ENCODE measurements around the gene WFDC1. TPM values are rescaled to one million over a fixed set of nuclear protein-coding genes. Genes with fewer than 3 reads are reported as not detected.
"Not testable (repeated sequence)": the region's sequence is repeated elsewhere in the genome, so short reads cannot be mapped to it uniquely, and the experiment has no call there.

Gene WFDC1
- total RNA-seq, 8 experiments from 2014 or later: 0.27 to 4.0 (median 2.7) TPM

- peaks cover 2 to 4% of the 10 kb centered on the region in 2 donors for H3K4me1 ChIP-seq (replicated peaks in 1 of 2)
- H3K4me3 ChIP-seq: no peak overlapping the region
- no peak overlapping the region for H3K27ac ChIP-seq
- 38 to 100% (median 43%) methylated on average over 1 to 2 of the region's 2 CpGs for WGBS, 10 experiments
- peak in 1 of 8 experiments; percentile 45 for ATAC-seq (replicated peaks in 6 of 8)
- in situ Hi-C loops (cut with MboI; ENCODE audit: low pct_unique_long_range_greater_than_20kb in 2 of 9, low sequenced_read_pairs in 9 of 9, unreplicated experiment in 9 of 9): no loop called here
Measured at GRCh38 chr16:84324434-84325262, 30.0 kb downstream of the WFDC1 start.

- in situ Hi-C loops (cut with MboI; ENCODE audit: low pct_unique_long_range_greater_than_20kb in 2 of 9, low sequenced_read_pairs in 9 of 9, unreplicated experiment in 9 of 9): no loop called here
- ATAC-seq (replicated peaks in 6 of 8): no peak
- Histone ChIP-seq H3K4me3 (no peak overlapping the region), H3K4me1 (replicated peaks in 1 of 2) (peaks cover 8 to 12% of the 10 kb centered on the region in 2 donors), H3K27ac (no peak overlapping the region)
- 20 to 100% (median 60%) methylated on average over 1 of the region's 2 CpGs; no CpG with 5 or more reads in 6 of the 10 experiments for WGBS, 10 experiments
Measured at GRCh38 chr16:84326545-84326944, 31.9 kb downstream of the WFDC1 start.

DNA sequence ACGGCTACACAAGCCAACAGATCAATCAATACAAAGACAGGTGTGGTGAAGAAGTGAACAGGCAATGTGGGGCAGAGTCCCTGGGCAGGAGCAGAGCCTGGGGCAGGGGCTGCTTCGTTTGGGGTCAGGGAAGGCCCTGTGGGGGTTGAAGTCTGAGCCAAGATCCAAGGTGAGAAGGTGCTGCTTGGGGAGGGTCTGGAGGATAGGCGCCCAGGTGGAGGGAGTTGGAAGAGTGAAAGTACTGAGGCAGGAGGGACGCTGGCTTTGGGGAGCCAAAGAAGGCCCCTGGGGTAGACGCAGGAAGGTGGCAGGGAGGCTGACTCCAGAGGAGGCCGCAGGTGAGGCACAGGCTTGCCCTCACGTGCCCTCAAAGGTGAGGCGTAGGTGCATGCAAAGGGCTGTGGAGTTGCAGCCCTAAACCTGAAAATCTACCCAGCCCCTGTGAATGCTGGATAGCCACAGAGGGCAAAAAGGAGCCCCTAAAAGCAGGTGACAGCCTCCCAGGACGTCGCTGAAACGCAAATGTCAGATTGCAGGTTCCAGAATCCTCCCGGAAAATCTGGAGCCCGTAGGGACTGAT lies 33.3 kb downstream of the WFDC1 start:
- peaks cover 8 to 12% of the 10 kb centered on the region in 2 donors for H3K4me1 ChIP-seq (replicated peaks in 1 of 2)
- H3K4me3 ChIP-seq: no peak overlapping the region
- 20 to 81% (median 41%) methylated on average over 1 to 6 of the region's 13 CpGs; no CpG with 5 or more reads in 6 of the 10 experiments for WGBS, 10 experiments
- in situ Hi-C loops (cut with MboI; ENCODE audit: low pct_unique_long_range_greater_than_20kb in 2 of 9, low sequenced_read_pairs in 9 of 9, unreplicated experiment in 9 of 9): no loop called here
- H3K27ac ChIP-seq: no peak overlapping the region
- no peak for ATAC-seq (replicated peaks in 6 of 8)

- 78 to 96% (median 84%) methylated on average over 1 to 8 of the region's 8 CpGs; no CpG with 5 or more reads in 2 of the 10 experiments for WGBS, 10 experiments
- Histone ChIP-seq H3K4me3 (no peak overlapping the region), H3K27ac (no peak overlapping the region), H3K4me1 (replicated peaks in 1 of 2) (peaks cover 8 to 12% of the 10 kb centered on the region in 2 donors)
- no peak for ATAC-seq (replicated peaks in 6 of 8)
- in situ Hi-C loops (cut with MboI; ENCODE audit: low pct_unique_long_range_greater_than_20kb in 2 of 9, low sequenced_read_pairs in 9 of 9, unreplicated experiment in 9 of 9): no loop called here
Measured at GRCh38 chr16:84329016-84329415, 34.3 kb downstream of the WFDC1 start.

DNA sequence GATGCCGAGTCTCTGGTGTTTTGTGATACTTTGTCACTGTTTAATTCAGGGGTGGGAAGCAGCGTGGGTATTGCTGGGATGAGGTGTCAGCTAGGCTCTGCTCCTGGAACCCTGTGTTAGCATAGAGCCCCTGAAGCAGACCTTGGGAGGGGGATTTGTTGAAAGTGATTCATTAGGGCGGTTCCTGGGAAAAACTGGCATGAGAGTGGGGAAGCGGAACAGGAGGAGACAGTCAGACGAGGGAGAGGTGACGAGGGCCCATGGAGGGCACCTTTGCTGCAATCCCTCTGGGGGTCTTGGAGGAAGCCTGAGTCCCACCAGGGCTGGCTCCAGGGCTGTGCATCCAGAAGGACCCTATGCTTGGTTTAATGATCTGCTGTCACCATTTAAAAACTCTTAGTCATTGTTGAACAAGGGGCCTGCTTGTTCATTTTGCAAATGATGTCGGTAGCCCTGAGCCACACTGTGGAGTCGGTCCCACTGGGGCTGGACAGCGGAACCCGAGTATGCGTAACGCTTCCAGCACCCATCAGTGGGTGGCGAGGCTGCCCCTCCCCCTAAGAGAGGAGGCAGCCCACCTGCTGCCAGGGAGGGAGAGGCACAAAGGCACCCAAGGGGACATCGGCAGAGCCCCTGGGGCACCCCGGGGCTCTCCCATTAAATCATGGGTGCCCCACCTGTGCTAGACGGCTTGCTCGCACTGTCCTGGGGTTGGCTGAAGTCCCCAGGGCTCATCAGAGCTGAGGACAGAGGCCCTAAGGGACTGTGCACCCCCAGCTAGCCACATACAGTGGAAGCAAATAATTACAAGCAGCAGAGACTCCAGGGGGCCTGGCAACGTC lies 35.4 kb downstream of the WFDC1 start:
- peak overlapping the region in 1 of 2 donors; percentile 38 for H3K27ac ChIP-seq
- in situ Hi-C loops (cut with MboI; ENCODE audit: low pct_unique_long_range_greater_than_20kb in 2 of 9, low sequenced_read_pairs in 9 of 9, unreplicated experiment in 9 of 9): no loop called here
- no peak overlapping the region for H3K4me3 ChIP-seq
- WGBS, 10 experiments: 10 to 92% (median 67%) methylated on average over 1 to 5 of the region's 18 CpGs; no CpG with 5 or more reads in 1 of the 10 experiments
- peaks cover 8 to 12% of the 10 kb centered on the region in 2 donors for H3K4me1 ChIP-seq (replicated peaks in 1 of 2)
- peak; percentile 16 to 78 (median 50) for ATAC-seq (replicated peaks in 6 of 8)

DNA sequence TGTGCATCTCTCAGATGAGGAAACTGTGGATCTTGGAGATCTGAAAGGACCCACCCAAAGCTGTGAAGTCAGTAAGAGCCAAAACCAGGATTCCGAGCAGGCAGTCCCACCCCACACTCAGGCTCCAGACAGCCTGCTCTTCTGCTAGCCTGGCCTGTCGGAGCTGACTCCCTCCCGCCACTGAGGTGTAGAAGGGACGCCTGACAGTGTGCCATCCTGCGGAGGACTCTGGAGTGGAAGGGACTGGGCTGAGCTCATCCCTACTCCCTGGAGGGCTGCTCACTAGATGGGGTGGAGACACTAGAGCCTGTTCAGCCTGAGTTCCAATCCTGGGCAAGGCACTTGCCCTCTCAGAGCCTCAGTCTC lies 36.0 kb downstream of the WFDC1 start:
- ATAC-seq (replicated peaks in 6 of 8): peak in 3 of 8 experiments; percentile 6 to 30 (median 23)
- Histone ChIP-seq H3K4me1 (replicated peaks in 1 of 2) (peaks cover 8 to 12% of the 10 kb centered on the region in 2 donors), H3K27ac (no peak overlapping the region), H3K4me3 (no peak overlapping the region)
- in situ Hi-C loops (cut with MboI; ENCODE audit: low pct_unique_long_range_greater_than_20kb in 2 of 9, low sequenced_read_pairs in 9 of 9, unreplicated experiment in 9 of 9): no loop called here
- 70 to 100% (median 93%) methylated on average over 1 to 4 of the region's 5 CpGs; no CpG with 5 or more reads in 5 of the 10 experiments for WGBS, 10 experiments

DNA sequence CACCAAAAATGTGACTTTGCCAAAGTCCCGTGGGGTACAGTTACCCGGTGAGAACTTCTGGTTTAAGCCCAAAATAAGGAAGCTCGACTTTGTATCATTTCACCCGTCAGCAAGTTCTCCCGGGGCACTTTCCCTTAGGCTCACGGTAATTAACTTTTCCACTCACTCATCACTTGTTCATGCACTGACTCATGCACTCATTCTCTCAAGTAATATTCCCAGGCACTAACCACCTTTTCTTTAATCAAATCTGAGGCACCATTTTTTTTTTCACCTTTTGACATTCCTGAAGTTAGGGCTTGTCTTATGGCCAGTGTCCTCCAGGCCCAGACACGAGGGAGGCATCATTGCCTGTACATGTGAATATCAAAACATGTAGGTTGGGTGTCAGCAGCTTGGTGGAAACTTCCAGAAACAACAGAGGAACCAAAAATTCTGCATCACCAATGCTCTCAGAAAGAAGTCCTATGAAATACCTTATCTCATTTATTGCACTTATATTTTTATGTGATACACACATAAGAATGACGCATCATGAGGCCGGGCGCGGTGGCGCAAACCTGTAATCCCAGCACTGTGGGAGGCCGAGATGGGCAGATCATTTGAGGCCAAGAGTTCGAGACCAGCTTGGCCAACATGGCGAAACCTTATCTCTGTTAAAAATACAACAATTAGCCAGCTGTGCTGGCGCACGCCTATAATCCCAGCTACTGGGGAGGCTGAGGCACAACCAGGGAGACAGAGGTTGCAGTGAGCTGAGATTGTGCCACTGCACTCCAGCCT lies 37.5 kb downstream of the WFDC1 start:
- no peak overlapping the region for H3K4me3 ChIP-seq
- no peak overlapping the region for H3K27ac ChIP-seq
- 55 to 98% (median 83%) methylated on average over 3 to 14 of the region's 17 CpGs; no CpG with 5 or more reads in 1 of the 10 experiments for WGBS, 10 experiments
- no peak for ATAC-seq (replicated peaks in 6 of 8)
- in situ Hi-C loops (cut with MboI; ENCODE audit: low pct_unique_long_range_greater_than_20kb in 2 of 9, low sequenced_read_pairs in 9 of 9, unreplicated experiment in 9 of 9): no loop called here
- peaks cover 8 to 12% of the 10 kb centered on the region in 2 donors for H3K4me1 ChIP-seq (replicated peaks in 1 of 2)

DNA sequence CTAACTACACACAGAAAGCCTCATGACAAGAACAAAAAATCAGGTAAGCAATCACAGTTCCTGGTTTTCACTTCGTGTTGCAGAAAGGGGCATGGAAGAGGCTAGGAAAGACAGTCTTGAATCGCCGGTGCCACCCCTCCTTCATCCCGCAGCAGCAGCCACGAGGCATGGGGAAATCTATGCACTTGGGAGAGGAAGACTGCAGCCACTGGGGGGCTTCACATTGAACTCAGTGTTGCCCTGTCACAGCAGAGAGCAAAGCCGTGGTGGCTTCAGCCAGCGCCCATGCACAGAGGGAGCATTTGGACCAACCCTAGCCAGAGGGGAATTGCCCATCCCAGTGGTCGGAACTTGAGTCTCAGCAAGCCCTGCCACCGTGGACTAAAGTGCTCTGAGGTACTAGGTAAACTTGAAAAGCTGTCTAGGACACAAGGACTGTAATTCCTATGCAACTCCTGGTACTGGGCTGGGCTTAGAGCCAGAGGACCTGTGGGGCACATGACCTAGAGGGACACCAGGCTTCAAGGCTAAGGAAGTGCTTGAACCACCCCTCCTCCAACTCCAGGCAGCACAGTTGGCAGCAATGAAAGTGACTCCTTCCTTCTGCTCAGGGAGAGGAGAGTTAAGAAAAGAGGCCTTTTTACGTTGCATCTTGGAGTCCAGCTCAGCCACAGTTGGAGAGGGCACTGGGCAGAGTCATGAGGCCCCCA lies 38.5 kb downstream of the WFDC1 start:
- peak in 3 of 8 experiments; percentile 41 to 52 (median 42) for ATAC-seq (replicated peaks in 6 of 8)
- peaks cover 8 to 12% of the 10 kb centered on the region in 2 donors for H3K4me1 ChIP-seq (replicated peaks in 1 of 2)
- 48 to 84% (median 61%) methylated on average over 1 to 8 of the region's 10 CpGs; no CpG with 5 or more reads in 1 of the 10 experiments for WGBS, 10 experiments
- in situ Hi-C loops (cut with MboI; ENCODE audit: low pct_unique_long_range_greater_than_20kb in 2 of 9, low sequenced_read_pairs in 9 of 9, unreplicated experiment in 9 of 9): no loop called here
- H3K27ac ChIP-seq: no peak overlapping the region
- H3K4me3 ChIP-seq: no peak overlapping the region

DNA sequence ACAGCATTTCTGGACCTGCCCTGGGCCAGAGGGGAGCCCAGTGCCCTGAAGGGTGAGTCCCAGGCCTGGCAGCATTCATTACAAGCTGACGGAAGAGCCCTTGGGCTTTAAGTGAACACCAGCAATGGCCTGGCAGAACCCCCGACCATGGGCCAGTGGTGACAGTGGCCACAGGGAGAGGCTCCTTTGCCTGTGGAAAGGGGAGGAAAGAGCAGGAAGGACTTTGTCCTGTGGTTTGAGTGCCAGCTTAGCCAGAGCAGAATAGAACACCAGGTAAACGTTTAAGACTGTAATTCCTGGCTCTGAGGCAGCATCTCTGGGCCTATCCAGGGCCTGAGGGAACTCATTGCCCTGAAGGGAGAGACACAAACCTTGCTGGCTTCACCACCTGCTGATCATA lies 39.4 kb downstream of the WFDC1 start:
- Histone ChIP-seq H3K4me1 (replicated peaks in 1 of 2) (peaks cover 8 to 12% of the 10 kb centered on the region in 2 donors), H3K27ac (no peak overlapping the region), H3K4me3 (no peak overlapping the region)
- ATAC-seq (replicated peaks in 6 of 8): no peak
- in situ Hi-C loops (cut with MboI; ENCODE audit: low pct_unique_long_range_greater_than_20kb in 2 of 9, low sequenced_read_pairs in 9 of 9, unreplicated experiment in 9 of 9): no loop called here
- WGBS, 10 experiments: 0 to 100% (median 60%) methylated on average over 1 to 2 of the region's 3 CpGs; no CpG with 5 or more reads in 6 of the 10 experiments

- Histone ChIP-seq H3K4me1 (replicated peaks in 1 of 2) (peaks cover 8 to 10% of the 10 kb centered on the region in 2 donors), H3K4me3 (no peak overlapping the region), H3K27ac (no peak overlapping the region)
- in situ Hi-C loops (cut with MboI; ENCODE audit: low pct_unique_long_range_greater_than_20kb in 2 of 9, low sequenced_read_pairs in 9 of 9, unreplicated experiment in 9 of 9): no loop called here
- WGBS, 10 experiments: 13 to 86% (median 83%) methylated on average over 1 of the region's 1 CpG; no CpG with 5 or more reads in 5 of the 10 experiments
- no peak for ATAC-seq (replicated peaks in 6 of 8)
Measured at GRCh38 chr16:84334482-84334881, 39.8 kb downstream of the WFDC1 start.

GRCh38 chr16:84337236-84337635 lies 42.6 kb downstream of the WFDC1 start:
- H3K4me1 ChIP-seq (replicated peaks in 1 of 2); H3K4me3 ChIP-seq; H3K27ac ChIP-seq; ATAC-seq (replicated peaks in 6 of 8); in situ Hi-C loops (cut with MboI; ENCODE audit: low pct_unique_long_range_greater_than_20kb in 2 of 9, low sequenced_read_pairs in 9 of 9, unreplicated experiment in 9 of 9): not testable (repeated sequence)

- Histone ChIP-seq H3K4me1 (replicated peaks in 1 of 2) (no peaks in the 10 kb centered on the region), H3K27ac (no peak overlapping the region), H3K4me3 (no peak overlapping the region)
- 0 to 100% (median 40%) methylated on average over 1 to 2 of the region's 5 CpGs; no CpG with 5 or more reads in 6 of the 10 experiments for WGBS, 10 experiments
- in situ Hi-C loops (cut with MboI; ENCODE audit: low pct_unique_long_range_greater_than_20kb in 2 of 9, low sequenced_read_pairs in 9 of 9, unreplicated experiment in 9 of 9): no loop called here
- peak in 2 of 8 experiments; percentile 53 to 71 for ATAC-seq (replicated peaks in 6 of 8)
Measured at GRCh38 chr16:84339311-84339710, 44.6 kb downstream of the WFDC1 start.

Measured in motor neuron (in vitro differentiated cells).